ENCODE results near the gene TBC1D22A.

The TBC1D22A gene

GRCh38 chr22:47153854-47154525, 391.5 kb downstream of the TBC1D22A start:
- DNase-seq (ENCODE audit: low read depth, low spot score) = no peak

- peak; percentile 89 for DNase-seq (ENCODE audit: low read depth, low spot score)
Observed at GRCh38 chr22:47154621-47155081, 392.2 kb downstream of the TBC1D22A start.

- no peak for DNase-seq (ENCODE audit: low read depth, low spot score)
Observed at GRCh38 chr22:47155131-47155885, 392.9 kb downstream of the TBC1D22A start.

GRCh38 chr22:47155912-47156311, 393.5 kb downstream of the TBC1D22A start:
- DNase-seq (ENCODE audit: low read depth, low spot score) = no peak

DNA sequence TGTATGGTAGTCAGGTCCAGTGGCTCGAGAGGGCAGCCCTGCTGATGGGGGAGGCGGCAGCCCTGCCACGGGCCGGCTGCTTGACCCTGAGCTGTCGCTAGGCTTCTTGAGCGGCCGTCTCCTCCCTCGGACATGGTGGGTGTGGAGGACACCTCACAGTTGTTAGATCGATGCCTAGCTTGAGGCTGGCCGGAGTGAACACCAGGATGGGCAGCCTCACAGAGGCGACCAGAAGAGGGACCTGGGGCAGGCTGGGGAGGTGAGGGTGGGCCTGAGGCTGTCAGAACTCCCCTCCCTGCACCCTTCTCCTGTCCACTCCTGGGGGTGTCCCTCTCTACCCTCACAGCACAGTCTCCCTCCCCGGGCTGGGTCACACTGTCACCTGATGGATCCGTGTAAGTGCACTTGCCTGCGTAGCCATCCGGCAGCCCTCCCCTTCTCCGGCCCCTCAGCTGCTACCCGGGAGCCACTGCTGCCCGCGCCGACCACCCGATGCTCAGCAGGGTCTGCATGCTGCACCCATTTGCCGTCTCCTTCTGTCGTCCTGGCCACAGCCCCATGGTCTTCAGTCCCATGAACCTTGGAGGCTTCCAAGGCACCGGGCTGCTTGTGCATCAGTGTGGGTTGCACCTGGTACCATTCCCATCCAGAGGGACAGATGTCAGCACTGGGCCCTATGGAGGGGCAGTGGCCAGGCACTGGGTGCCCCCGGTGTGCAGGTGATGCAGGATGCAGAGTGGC, 394.1 kb downstream of the TBC1D22A start:
- DNase-seq (ENCODE audit: low read depth, low spot score) = no peak

GRCh38 chr22:47157093-47157420, 394.6 kb downstream of the TBC1D22A start:
- no peak for DNase-seq (ENCODE audit: low read depth, low spot score)

- no peak for DNase-seq (ENCODE audit: low read depth, low spot score)
Observed at GRCh38 chr22:47157486-47158270, 395.2 kb downstream of the TBC1D22A start.

DNA sequence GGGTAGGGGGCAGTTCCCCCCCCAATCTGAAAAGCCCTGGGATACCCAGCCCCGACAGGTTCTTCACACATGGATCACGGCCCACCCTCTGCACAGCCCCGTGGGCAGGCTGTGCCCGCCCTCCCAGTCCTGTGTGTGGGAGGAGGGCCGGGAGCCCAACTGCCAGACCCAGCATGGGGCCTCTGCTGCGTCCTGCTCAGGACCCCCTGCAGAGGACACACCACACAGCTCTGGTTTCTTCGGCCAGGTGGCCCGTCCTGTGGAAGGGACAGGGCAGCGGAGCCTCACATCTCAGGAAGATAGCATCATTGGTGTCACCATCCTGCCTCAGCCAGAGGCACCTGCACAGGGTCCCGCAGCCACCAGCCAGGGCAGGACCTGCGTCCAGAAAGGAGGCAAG, 396.0 kb downstream of the TBC1D22A start:
- DNase-seq (ENCODE audit: low read depth, low spot score) = no peak

- no peak for DNase-seq (ENCODE audit: low read depth, low spot score)
Observed at GRCh38 chr22:47159592-47159991, 397.1 kb downstream of the TBC1D22A start.

GRCh38 chr22:47160141-47160541, 397.7 kb downstream of the TBC1D22A start:
- no peak for DNase-seq (ENCODE audit: low read depth, low spot score)

DNA sequence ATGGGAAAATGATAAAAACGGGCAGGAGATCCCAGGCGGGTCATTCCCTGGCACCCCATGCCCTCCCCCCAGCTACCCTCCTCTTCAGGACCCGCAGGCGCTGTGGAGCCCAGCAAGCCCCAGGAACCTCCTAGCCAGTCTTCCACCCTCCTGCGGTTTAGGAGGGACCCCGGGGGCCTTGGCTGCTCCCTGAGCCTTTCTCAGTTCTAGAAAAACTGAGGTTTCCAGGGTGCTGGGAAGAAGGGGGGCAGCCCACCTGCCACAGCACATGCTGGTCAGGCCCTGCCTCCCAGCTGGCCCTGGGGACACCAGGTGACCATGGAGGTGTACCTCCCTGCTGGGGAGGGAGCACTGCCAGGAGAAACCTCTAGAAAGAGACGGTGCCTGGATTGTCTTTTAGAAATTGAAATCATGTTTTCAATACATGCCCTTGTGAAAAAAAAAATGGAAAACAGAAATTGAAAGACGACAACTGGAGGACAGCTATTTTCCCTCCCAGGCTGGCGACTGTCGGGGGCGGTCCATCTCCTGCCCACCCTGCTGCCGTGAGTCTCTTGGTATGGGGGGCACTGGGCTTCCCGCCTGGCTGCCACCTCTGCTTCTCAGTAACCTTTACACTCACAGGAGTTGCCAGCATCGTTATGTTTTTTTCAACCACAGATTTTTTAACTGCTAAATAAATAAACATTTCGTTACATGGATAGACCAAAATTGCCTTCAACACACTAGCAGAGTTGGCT, 398.5 kb downstream of the TBC1D22A start:
- no peak for DNase-seq (ENCODE audit: low read depth, low spot score)

DNA sequence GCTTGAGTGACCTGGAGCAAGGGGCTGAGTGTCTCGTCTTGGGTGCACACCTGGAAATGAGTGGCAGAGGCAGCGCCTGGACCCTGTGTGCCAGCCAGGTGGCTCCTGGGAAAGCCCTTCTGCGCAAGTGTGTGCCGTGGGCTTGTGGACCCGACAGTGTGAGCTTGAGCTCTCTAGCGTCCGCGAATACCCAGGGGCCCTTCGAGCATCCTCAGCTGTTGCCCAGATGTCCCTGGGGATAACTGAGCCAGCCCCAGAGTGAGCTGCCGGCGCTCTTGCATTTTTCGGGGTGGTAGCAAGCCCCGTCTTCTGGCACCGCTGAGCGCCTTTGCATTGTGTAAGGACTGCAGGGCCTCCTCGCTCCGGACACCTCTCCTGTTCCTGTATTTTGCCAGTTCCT, 399.2 kb downstream of the TBC1D22A start:
- no peak for DNase-seq (ENCODE audit: low read depth, low spot score)

GRCh38 chr22:47162865-47163264, 400.4 kb downstream of the TBC1D22A start:
- no peak for DNase-seq (ENCODE audit: low read depth, low spot score)

DNA sequence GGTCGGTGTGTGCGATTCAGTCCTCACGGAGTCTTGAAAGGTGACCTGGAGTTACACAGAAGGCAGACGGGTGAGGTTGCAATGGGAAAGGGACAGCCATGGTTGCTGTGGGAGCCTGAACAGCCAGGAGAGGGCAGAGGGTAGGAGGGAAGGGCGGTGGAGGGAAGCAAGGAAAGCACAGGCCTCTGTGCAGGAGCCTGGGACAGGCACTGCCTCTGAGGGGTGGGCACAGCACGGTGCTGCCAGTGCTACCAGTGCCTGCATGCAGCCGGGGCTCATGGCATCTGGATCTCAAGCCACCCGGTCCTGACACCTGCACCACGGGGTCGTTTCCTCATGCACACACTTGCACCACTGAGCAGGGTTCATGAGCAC, 401.0 kb downstream of the TBC1D22A start:
- DNase-seq (ENCODE audit: low read depth, low spot score) = no peak

DNA sequence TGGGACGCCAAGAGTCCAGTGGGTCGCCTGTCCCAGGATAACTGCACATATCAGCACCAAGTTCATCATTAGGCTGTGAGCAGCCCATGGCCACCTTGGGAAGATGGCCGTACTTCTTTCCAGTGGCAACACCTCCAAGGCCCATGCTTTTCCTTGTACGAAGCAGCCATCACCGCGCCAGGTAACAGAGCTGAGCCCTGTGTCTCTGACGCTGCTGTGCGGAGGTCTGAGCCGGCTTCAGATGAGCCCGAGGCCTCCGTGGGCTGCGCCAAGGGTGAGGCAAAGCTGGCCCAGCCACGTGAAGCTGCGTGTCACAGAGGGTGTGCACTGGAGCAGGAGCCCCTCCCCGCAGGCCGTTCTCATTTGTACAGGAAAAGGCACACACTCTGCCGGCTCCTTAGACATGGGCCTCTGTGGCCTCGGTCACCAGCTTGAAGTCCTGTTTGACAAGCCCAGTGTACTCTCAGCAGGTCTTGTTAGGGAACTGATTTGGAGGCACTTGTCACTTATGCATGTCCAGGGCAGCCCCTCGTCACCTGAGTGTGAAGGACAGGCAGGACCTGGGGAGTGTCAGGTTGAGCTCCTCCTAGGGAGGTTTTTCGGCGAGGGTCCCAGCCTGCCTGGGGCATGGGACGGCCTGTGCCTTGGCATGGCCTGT, 401.5 kb downstream of the TBC1D22A start:
- DNase-seq (ENCODE audit: low read depth, low spot score) = no peak

GRCh38 chr22:47164514-47165337, 402.3 kb downstream of the TBC1D22A start:
- DNase-seq (ENCODE audit: low read depth, low spot score) = no peak

- DNase-seq (ENCODE audit: low read depth, low spot score) = no peak
Observed at GRCh38 chr22:47165338-47166032, 403.0 kb downstream of the TBC1D22A start.

- no peak for DNase-seq (ENCODE audit: low read depth, low spot score)
Observed at GRCh38 chr22:47166033-47166404, 403.6 kb downstream of the TBC1D22A start.

GRCh38 chr22:47166446-47167016, 404.1 kb downstream of the TBC1D22A start:
- DNase-seq (ENCODE audit: low read depth, low spot score) = no peak

Measured in astrocyte of the hippocampus (primary cell).